GM19468 (cell line): Measurements from ENCODE around the gene TMTC2.

Experiments used
- ATAC-seq: cut with Tn5 transposase; IDR thresholded peaks from one replicate; pipeline ENCODE4 v1.9.1; 2021; ENCODE audit warnings: mild to moderate bottlenecking, moderate library complexity, moderate number of reproducible peaks; ENCODE audit not compliant: unreplicated experiment; ENCODE audit errors: extremely low read depth

Gene TMTC2

DNA sequence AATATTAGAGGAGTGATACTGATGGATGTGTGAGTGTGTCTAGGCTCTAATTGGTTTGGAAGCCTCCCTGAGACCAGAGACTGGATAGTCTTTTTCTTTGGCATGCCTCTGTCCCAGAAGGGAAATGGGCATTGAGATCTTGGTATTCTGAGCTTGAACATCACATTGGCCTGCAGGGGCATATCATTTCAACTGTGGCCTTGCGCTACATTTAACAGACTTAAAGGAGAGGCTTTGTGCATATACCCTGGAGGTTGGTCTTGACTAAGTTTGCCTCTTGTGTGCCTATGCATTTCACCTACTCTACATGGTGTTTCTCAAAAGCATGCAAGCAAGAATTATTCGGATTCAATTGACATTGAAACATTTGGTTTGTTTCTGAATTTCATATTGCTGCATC, 185.4 kb downstream of the TMTC2 start:
- ATAC-seq = no peak

DNA sequence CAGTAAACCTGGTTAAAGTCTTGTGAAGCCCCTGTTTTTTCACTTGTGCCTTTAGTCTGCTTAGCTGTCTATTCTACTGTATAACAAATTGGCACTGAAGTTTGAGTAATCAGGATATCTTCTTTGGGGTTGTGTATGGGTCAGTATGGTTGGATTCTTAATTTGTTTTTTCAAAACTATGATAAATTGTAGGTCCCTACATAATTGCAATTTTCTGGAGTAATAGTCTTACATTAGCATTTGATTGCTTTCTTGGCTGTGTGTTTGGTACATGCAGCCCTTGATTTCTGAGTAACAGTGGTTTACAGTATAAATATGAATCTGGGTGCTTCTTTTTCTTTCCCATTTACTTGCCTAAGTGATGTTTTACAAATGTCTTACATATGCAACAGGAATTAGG, 186.6 kb downstream of the TMTC2 start:
- ATAC-seq = no peak

DNA sequence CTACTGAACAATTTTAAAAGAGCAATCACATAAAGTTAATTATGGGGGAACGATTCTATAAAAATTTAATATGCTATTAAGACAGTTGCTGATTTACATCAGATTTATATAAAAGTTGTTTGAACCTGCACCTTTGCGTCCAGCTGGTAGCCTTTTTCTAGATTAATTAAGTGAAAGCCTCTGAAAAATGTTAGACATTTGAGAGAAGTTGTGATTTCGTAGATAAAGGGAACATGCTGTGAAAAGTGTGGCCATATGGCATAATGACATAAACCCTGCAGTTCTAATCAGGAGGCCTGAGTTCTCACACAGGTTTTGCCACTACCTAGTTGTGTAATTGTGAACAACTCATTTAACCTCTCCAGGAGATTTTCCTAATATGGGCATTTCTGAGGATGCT, 187.2 kb downstream of the TMTC2 start:
- ATAC-seq = no peak

DNA sequence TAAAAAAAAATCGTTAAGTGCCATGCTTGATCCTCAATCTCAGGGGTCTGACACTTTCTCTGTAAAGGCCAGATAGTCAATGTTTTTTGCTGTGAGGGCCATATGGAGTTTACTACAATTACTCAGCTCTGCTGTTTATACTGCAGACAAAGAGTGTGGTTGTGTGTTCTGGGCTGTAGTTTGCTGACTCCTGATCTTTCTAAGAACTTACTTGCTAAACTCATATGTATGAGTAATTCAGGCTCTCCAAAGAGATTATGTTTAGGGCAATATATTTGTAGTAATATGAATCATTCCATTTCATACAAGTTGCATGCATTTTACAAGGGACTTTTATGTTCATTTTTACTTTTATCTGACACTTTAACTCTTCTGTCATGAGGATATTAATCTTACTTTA, 188.2 kb downstream of the TMTC2 start:
- ATAC-seq = no peak

DNA sequence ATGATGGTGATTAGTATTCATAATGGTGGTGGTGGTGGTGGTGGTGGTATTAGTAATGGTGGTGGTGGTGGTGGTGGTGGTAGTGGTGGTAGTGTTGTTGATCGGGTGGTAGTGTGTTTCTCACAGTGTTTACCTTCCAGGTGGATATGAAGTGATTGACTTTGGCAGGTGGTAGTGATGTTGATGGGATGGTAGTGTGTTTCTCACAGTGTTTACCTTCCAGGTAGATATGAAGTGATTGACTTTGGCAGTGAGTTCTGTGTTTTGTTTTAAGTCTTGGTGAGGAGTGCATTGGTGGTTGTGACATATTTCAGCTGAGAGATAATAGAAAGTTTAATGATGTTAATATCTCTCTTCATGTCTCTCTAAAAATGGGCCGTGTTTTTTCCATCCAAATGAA, 189.4 kb downstream of the TMTC2 start:
- no peak for ATAC-seq

DNA sequence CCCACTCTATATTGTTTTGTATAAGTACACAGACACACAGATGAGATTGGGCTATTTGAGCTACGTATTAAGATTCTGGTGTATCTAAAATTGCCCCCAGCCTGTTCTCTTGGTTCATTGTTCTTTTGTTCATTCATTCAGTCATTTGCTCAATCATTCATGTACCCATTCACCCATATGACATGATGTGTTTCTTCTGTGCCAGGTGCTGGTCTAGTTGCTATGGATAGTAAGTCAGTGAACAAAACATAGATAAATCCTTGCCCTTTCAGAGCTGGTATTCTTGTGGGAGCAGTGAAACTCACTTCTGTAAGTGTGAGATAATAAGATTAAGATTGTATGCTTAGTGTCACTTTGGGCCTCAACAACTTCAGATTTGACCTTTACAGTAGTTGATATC, 191.3 kb downstream of the TMTC2 start:
- ATAC-seq = no peak

DNA sequence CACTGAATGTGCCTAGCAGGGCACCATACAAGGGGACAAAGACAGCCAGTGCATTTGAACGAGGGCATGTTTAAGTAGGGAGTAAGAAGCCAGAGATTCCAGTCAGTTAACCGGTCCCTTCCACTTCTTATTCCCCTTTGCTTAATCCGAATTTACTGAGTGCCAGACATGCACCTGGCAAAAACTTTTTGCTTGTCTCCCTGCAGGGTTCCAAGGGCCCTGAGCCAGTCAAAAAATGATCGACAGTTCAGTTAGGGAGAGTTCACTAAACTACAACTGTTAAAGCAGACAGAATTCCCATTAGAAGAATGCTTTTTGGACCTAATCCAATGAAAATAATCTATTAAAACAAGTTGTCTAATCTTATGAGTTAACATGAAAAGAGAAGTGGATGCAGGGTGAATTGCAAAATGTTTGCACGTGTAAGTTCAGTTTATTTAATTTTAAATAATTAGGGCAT, 193.8 kb downstream of the TMTC2 start:
- no peak for ATAC-seq

DNA sequence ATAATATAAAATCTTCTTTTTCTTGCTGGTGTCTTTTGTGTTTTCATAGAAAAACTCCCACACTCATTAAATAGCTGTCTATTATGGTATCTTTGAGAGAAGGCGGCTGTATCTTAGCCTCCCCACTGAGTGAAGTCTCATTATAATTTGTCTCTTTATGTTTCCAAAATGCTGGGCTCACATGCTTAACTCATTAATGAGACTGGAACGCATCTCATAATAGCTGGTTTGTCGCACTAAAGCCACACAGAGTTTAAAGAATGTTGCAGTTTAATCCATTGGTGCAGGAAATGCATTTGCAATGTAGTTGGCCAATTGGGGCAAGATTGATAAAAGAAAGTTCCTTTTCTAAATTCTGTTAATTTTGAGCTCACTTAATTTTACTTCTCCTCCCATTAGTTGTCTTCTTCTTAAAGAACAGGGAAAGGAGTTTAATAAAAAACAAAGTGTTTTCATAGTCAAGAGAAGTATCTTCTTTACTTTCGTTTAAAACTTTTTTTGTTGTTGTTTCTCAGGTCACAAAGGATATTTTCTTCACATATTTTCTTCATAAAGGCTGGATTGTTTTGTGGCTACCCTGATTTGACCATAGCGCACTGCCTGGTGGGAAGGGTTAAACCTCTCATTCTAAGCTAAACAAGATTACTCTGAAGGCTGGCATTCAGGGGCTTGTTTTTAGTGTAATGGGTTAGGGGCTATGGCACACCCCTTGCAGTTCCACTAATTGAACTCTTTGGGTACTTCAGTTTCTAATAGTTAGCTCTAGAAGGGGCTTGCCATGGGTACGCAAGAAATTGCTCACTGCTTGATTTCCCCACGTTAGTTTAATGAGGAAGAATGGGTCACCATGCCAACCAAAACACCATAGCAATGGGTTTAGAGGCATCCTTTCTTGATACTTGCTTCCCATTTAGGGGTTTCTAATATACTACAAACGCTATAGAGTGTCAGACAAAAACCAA, 197.0 kb downstream of the TMTC2 start:
- ATAC-seq = no peak

DNA sequence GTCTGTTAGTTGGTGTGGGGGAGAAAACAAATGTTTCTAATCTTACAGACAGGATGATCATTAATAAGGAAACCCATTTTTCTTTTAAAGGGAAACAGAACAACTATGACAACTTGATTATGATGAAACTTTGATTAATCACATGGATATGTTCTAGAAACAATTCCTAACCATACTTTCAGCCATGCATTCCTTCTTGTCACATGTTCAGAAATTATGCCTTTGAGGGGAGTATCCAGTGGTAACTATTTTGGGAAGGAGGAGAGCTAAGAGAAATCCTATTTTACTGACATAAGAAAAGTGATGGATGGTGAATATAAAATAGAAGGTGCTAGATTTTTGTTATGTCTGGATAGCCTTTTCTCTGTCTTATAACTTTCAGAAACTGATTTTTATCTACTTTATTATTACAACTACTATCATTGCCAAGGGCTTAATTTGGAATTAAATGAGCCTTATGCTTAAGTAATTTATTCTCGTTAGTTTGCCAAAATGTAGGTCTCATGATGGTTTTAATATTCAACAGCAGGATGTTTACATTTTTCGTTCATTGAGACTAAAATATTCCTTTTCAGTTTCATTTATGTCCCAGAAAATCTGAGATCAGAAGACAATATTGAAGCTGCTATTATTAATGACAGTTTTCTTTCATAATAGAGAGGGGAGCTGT, 200.1 kb downstream of the TMTC2 start:
- ATAC-seq = no peak

DNA sequence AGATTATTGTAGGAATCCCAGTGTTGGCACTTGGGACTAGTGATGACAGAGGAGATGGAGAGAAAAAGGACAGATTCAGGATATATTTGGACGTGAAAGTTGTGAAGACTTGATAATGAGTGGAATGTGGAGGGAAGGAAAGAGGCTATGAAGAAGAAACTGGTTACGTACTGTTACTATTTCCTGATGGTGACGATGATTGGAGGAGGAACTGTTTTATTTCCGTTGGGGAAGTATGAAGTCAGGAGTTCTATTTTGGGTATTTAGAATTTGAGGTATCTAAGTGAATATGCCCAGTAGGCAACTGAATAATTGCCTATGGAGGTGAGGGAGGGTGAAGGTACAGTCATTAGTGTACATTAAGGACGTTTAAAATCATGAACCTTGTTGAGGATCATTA, 207.2 kb downstream of the TMTC2 start:
- ATAC-seq = no peak

DNA sequence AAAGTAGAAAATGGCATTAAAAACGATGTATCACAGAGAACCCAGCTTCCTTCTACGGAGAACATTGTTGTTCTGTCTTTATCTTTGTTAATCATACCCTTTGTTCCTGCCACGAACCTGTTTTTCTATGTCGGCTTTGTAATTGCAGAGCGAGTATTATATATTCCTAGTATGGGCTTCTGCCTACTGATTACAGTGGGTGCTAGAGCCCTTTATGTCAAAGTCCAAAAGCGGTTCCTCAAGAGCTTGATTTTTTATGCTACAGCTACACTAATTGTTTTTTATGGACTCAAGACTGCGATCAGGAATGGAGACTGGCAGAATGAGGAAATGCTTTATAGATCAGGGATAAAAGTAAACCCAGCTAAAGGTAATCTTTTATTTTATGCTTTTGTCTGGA, 209.6 kb downstream of the TMTC2 start:
- ATAC-seq = no peak

DNA sequence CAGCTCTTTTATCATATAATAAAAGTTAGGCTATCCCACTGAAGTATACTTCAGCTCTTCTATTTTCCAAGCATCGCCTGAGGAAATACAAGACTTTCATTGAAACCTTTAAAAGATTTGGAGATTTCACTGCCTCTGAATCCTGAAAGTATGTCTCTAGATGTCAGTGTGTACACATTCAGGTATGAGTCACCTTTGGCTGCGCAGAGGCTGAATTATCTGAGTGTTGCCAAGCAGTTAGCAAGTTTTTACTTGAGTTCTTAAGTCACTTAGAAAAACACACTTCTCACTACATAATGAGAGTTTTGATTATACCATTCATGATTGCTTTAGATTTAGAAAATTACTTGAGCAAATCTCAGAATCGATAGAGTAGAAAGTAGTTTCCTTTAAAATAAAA, 210.3 kb downstream of the TMTC2 start:
- ATAC-seq = no peak

DNA sequence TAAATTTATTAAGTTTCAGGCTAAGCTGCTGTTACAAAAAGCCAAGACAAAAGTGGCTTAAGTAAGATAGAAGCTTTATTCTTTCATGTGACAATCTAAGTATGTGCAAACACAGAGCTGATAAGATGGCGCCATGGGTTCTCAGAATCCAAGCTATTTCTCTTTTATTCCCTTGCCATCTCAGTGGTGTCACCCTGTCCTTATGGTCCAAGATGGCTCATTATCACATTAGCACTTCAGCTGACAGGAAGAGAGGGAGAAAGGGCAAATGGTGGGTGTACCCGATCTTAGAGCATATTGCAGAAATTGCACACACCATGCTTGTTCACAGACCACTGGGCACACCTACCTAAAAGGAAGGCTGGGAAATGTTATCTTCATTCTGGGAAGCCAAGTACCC, 211.7 kb downstream of the TMTC2 start:
- no peak for ATAC-seq

DNA sequence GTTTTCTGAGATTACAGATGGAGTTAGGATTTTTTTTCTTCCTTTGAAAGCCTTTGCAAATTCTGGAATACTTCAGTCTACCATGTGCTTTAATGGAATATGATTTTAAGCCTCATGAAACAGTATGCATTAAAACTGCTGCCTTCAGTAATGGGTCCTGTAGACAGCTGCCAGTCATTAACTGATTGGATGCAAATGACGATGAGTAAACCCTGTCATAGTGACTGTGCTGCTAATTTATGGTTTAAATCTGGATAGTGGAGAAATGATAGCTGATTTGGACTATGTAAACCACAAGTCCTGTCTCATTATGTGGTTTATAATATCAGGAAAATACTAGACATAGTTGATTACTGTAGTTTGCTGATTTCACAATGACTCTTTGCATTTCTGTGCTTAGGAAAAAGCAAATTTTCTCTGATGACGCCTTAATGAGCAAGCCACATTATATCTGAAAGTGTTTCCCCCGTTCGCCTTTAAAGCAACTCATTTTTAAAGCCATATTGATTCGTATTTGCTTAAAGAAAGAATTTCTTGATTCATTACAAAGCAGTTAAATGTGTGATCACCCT, 217.6 kb downstream of the TMTC2 start:
- no peak for ATAC-seq

DNA sequence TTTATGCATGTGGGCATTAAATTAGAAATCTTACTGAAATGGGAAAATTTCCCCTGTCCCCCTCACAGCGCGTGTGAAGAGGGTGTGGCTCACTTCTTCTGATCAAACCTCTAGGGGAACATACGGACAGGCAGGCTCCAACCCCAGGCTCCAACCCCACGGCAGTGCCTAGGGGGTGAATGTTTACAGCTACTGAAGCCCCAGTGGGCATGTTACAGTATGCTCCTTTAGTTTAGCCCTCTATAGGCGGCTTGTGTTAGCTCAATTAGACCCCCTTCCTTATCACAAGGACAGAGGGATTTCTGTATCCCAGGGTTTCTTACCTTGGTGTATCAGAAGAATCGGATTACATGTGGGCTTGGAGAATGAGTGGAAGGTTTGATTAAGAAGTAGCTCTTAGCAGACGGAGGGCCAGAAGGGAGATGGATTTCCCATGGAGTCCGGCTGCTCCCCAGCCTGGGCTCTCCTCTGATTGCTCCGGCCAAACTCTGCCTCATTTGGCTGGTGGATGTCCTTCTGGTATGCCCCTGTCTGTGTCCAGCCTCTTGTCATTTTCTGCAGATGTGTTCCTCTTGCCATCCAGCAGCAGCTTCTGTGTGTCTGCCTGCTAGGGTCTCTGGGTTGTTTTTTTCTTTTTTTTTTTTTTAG, 223.7 kb downstream of the TMTC2 start:
- ATAC-seq = no peak

DNA sequence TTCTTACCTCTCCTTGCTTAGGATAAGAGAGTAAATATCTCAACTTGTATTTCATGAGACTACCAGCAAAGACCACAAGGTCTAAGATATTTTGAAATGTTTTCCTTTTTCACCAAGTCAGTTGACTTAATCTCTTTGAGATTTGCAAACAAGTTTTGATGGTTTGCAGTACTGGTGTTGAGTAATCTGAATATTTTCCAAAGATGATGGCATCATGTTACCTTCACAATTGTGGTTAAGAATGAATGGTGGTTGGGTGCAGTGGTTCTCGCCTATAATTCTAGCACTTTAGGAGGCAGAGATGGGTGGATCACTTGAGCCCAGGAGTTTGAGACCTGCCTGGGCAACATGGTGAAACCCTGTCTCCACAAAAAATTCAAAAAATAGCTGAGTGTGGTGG, 225.7 kb downstream of the TMTC2 start:
- ATAC-seq = no peak

DNA sequence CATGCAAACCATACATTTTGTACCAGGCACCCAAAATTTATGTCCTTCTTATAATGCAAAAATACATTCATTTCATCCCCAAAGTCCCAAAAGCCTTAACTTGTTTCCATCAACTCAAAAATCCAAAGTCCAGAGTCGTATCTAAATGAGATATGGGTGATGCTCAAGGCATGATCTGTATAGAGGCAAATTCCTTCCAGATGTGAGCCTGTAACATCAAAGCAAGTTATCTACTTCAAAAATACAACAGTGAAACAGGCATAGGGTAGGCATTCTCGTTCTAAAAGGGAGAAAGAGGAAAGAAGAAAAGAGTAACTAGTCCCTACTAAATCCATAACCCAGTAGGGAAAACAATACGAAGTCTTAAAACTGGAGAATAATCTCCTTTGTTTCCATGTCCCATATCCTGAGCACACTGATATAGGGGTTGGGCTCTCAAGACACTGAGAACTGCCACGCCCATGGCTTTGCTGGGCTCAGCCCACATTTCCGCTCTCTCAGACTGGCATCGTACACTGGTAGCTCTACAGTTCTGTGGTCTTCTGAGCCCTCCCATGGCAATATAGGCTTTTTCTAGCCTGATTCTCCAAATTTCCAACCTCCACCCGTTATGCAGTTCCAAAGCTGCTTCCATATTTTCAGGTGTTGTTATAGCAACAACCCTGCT, 232.8 kb downstream of the TMTC2 start:
- no peak for ATAC-seq

DNA sequence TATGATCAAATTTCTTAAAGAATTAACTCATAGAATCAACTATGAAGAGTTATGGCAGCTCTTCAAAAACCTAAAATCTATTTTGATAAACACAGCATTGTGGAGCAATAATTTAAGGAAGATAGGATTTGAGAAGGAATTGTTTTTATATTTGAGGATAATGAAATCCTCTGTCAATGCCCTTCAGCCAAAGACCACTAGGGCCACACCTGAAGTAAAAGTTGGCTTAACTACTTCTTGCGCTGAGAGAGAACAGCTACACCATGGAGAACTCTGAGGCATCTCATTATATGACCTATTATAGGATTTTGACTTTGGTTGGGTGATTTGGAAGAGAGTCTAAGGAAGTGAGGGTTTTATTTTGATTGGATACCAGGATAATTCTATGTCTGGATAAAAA, 237.2 kb downstream of the TMTC2 start:
- no peak for ATAC-seq

DNA sequence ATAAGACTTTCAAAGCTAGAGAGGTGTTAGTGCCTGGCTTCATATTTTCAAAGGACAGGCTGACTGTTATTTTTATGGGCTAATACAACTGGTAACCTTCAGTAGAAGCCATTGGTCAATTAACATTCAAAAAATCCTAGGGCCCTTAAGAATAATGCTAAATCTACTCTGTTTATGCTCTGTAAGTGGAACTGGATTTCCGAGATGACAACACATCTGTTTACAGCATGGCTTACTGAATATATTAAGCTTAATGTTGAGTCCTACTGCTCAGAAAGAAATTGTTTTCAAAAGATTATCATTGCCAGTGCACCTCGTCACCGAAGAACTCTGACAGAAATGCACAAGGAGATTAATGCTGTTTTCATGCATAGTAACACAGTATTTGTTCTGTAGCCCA, 239.9 kb downstream of the TMTC2 start:
- ATAC-seq = no peak

DNA sequence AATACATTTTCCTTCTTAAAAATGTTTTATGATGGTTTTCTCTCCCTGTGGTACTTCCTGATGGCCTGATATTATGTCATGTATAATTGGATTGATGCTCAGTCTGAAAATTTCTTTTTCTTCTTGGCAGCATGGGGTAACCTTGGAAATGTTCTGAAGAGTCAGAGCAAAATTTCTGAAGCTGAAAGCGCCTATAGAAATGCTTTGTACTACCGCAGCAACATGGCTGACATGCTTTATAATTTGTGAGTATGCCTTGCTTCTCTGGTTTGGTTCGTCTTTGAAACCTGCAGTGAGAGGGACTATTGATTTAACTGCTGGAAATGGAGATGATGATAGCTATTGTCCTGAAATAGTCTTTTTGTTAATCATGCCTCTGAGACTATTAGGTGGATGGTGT, 243.6 kb downstream of the TMTC2 start:
- ATAC-seq = no peak
